ENCODE data around the gene RILPL1.
"Not testable (repeated sequence)": the region's sequence is repeated elsewhere in the genome, so short reads cannot be mapped to it uniquely, and the experiment has no call there.

Gene RILPL1, protein sequence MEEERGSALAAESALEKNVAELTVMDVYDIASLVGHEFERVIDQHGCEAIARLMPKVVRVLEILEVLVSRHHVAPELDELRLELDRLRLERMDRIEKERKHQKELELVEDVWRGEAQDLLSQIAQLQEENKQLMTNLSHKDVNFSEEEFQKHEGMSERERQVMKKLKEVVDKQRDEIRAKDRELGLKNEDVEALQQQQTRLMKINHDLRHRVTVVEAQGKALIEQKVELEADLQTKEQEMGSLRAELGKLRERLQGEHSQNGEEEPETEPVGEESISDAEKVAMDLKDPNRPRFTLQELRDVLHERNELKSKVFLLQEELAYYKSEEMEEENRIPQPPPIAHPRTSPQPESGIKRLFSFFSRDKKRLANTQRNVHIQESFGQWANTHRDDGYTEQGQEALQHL

GRCh38 chr12:123533672-123534643, at the start of gene RILPL1:
RILPL1 (minus strand) TSS chr12:123533719; CDS start chr12:123533482, 237 bp downstream.
- DNase-seq, result no peak

DNA sequence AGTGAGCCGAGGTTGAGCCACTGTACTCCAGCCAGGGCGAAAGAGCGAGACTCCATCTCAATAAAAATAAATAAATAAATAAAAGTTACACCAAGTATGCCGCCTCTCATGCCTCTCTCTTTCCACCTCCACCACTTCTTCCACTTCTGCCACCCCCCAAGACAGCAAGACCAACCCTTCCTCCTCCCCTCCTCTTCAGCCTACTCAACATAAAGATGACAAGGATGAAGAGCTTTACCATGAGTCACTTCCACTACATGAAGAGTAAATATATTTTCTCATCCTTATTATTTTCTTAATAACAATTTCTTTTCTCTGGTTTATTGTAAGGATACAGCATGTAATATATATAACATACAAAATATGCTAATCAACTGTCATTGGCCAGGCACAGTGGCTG, 47.3 kb upstream of the RILPL1 start:
- no peak for DNase-seq

DNA sequence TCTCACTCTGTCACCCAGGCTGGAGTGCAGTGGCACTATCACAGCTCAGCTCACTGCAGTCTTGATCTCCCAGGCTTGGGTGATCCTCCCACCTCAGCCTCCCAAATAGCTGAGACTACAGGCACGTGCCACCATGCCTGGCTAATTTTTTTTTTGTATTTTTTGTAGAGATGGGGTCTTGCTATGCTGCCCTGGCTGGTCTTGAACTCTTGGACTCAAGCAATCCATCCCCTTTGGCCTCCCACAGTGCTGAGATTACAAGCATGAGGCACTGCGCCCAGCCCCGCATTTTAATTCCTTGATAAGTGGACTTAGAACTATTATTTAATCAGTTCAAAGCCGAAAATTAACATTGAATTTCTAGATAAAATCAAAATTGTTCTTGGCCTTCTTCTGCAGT, 45.3 kb upstream of the RILPL1 start:
- not testable (repeated sequence) for DNase-seq

- no peak for DNase-seq
These were observed 44.7 kb upstream of the RILPL1 start for GRCh38 chr12:123578243-123578642.

DNA sequence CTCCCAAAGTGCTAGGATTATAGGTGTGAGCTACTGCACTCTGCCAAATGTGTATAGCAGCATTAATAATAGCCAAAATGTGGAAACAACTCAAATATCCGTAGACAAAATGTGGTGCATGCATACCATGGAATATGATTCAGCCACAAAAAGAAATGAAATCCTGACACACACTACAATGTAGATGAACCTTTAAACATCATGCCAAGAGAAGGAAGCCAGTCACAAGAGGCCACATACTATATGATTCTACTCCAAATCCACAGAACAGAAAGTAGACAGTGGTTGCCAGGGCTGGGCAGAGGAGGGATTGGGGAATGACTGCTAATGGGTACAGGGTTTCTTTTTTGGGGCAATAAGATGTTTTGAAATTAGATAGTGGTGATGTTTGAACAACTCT, 43.1 kb upstream of the RILPL1 start:
- DNase-seq, result no peak

DNA sequence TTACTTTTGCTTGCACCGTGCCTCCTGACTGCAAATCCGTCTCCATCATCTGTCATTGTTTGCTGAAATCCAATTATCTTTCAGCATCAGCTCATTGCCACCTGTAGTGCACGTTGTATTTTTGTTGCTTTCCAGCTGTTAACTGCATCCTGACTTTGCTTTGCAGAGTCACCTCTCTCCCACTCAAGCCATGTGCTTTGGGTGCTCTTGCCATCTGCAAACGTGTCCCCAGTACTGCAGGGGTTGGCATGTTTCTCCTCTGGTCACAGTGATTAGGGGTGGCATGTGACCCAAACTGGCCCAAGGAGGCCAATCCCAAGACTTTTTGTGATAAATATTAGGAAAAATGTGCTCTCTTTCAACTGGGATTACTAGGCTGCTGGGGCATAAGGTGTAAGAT, 40.4 kb upstream of the RILPL1 start:
- DNase-seq, result no peak

GRCh38 chr12:123572391-123572790, 38.9 kb upstream of the RILPL1 start:
- no peak for DNase-seq

DNA sequence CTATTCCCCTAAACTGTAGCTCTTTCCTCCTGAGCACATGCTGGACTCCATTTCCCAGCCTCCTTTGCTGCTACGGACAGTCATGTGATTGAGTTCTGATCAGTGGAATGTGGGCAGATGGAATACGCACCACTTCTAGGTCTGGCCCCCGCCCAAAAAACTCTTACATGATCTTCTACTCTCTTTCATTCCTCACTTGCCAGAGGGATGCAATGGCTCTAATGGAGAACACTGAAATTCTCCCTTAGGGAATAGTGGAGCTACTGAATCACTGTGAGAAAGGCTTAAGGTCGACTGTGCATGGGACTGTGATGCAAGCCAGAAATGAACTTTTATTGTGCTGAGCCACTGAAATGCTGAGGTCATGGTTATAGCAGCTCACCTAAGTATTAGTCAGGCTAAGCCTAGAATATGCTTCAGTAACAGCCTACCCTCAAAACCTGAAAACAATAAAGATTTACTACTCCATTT, 37.9 kb upstream of the RILPL1 start:
- no peak for DNase-seq

GRCh38 chr12:123559468-123559867, 25.9 kb upstream of the RILPL1 start:
- DNase-seq, result no peak

GRCh38 chr12:123558487-123558886, 25.0 kb upstream of the RILPL1 start:
- DNase-seq, result not testable (repeated sequence)

DNA sequence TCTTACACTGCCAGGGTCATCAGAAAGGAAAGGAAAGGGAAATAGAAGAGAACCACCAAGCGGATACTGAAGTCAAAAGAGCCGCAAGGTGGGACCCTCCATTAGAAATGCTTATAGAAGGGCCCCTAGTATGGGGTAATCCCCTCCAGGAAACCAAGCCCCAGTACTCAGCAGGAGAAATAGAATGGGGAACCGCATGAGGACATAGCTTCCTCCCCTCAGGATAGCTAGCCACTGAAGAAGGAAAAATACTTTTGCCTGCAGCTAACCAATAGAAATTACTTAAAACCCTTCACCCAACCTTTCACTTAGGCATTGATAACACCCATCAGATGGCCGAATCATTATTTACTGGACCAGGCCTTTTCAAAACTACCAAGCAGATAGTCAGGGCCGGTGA, 21.3 kb upstream of the RILPL1 start:
- DNase-seq, result not testable (repeated sequence)

GRCh38 chr12:123554136-123554535, 20.6 kb upstream of the RILPL1 start:
- DNase-seq, result not testable (repeated sequence)

GRCh38 chr12:123550700-123551099, 17.2 kb upstream of the RILPL1 start:
- no peak for DNase-seq

DNA sequence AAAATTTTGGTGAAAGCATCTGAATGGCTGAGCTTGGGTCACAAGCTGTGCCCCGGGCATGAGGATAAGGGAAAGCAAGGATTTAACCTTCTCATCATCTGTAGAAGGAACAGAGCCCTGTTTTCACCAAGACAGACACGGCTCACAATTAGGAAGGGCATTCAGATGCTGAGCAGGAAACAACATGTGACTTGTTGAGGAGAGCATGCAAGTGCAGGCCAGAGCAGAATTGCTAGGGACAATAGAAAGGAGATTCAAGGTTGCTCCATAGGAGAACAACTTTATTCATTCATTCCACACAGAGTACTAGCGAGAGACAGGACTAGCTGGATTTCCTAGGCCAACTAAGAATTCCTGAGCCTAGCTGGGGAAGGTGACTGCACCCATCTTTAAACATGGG, 14.6 kb upstream of the RILPL1 start:
- no peak for DNase-seq

- DNase-seq, result no peak
These were observed 12.8 kb upstream of the RILPL1 start for GRCh38 chr12:123546281-123546680.

DNA sequence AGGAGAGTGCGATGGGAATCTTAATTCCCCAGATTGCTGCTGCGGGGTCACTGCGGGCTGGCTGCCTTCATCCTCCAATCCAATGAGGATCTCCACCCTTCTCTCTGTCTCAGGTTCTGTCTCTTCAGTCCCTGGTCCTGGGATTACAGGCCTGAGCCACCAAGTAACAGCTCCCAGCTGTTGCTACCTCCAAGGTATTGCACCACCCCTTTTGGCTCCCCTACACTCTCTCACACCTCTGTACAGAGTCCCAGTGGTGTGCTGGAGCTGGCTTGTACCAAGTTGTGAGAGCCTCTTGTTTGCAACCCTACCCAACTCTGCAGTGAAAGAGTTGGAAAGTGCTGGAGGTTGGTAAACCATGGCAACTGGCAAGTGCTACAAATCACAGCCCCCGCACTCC, 10.0 kb upstream of the RILPL1 start:
- no peak for DNase-seq

GRCh38 chr12:123540899-123541662, 7.6 kb upstream of the RILPL1 start:
- DNase-seq, result no peak

DNA sequence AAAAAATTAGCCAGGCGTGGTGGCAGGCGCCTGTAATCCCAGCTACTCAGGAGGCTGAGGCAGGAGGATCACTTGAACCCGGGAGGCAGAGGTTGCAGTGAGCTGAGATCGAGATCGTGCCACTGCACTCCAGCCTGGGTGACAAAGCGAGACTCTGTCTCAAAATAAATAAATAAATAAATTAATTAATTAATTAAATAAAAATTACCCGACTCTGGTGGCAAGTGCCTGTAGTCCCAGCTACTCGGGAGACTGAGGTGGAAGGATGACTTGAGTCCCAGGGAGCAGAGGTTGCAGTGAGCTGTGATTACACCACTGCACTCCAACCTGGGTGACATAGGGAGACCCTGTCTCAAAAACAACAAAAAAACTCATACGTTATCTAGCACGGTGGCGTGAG, 2.4 kb upstream of the RILPL1 start:
- DNase-seq, result not testable (repeated sequence)

DNA sequence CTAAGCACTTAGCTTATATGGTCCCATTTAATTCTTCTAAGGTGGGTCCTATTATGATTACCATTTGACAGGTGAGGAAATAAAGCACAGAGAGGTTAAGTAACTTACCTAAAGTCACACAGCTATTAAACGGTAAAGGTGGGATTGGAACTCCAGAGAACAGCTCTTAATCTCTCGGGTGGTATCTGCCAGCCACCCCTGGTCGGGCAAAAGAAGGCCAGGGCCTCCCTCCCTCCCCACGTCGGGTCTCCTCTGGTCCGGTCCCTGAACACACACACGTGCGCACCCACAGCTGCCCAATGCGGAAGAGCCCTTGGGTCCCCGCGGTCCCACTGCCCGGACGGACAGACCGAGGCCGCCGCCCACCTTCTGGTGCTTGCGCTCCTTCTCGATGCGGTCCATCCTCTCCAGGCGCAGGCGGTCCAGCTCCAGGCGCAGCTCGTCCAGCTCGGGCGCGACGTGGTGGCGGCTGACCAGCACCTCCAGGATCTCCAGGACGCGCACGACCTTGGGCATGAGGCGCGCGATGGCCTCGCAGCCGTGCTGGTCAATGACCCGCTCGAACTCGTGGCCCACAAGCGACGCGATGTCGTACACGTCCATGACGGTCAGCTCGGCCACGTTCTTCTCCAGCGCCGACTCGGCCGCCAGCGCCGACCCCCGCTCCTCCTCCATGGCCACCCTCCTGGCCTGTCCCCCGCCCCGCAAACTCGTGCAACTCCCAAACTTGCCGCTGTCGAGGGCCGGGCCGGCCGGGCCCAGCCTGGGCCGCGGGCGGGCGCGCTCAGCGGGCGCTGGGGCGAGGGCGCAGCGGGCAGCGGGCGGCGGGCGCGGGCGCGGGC, 490 bp downstream of the RILPL1 start:
- DNase-seq, result no peak

GRCh38 chr12:123532019-123532418, 1.5 kb downstream of the RILPL1 start:
- DNase-seq, result no peak

DNA sequence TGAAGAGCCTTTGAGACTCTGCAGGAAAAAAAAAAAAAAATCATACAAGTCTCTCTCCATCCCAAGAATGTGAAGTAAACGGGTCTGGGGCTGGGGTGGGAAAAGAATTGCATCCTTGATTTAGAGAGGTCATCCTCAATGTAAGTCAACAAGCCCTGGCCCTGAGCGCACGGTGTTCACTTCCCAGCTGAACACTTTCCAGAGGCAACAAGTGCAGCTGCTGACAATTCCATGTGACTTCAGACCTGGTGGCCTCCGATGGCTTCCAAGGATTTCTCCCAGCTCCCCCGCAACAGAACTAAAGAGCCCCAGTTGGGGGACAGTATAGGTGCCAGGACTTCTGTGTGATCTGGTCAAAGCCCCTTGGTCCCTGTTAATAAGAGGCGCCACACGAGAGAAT, 2.4 kb downstream of the RILPL1 start:
- no peak for DNase-seq

GRCh38 chr12:123530668-123531067, 2.9 kb downstream of the RILPL1 start:
- DNase-seq, result no peak

All from cortex of kidney (tissue), 1 donor.